AG04450 (cell line): Measurements from ENCODE around the gene SMYD5. TPM values are rescaled to one million over a fixed set of nuclear protein-coding genes. Genes with fewer than 3 reads are reported as not detected.

Source experiments
- CTCF ChIA-PET: fragments of 300-600, 350-600 bp; formaldehyde crosslinking; extraction: SDS; loops from one replicate; lab custom pipeline; 2022; ENCODE audit warnings: antibody characterized with exemption, inconsistent platforms; lab: Charles Lee
- POLR2A ChIA-PET: fragments of 350-600 bp; formaldehyde crosslinking; extraction: SDS; loops from one replicate; lab custom pipeline; 2021; ENCODE audit warnings: antibody characterized with exemption, inconsistent platforms; lab: Yijun Ruan, JAX
- DNase-seq: peaks from one replicate; pipeline ENCODE4 v3.0.0-alpha.2; 2011; ENCODE audit warnings: low read depth, low spot score
- H3K27ac ChIP-seq: one replicate; pipeline ENCODE4 v1.5.1; 2012; ENCODE audit warnings: low read depth, low read length, control low read depth
- H3K27me3 ChIP-seq: one replicate; pipeline ENCODE4 v1.6.0; 2012; ENCODE audit warnings: low read length; ENCODE audit not compliant: control insufficient read depth, insufficient read depth
- H3K4me3 ChIP-seq: 2 replicates; pipeline ENCODE4 v1.5.1; 2011; ENCODE audit warnings: mild to moderate bottlenecking, low read depth, low read length, control low read depth
- H3K9me3 ChIP-seq: 2 replicates; pipeline ENCODE4 v1.5.1; 2012; ENCODE audit warnings: low read length; ENCODE audit not compliant: control insufficient read depth, insufficient read depth
- CTCF ChIP-seq: IDR thresholded peaks from 2 replicates; pipeline ENCODE4 v1.5.1; 2011; ENCODE audit warnings: low read depth, low read length, control low read depth, inconsistent platforms
- polyA plus RNA-seq: library from polyadenylated mRNA; depleted of rRNA; stranded (reverse); fragments of >200 nt; gene quantifications from 2 replicates; pipeline ENCODE4 v1.2.3, GENCODE V29; 2011

Gene SMYD5
- polyA plus RNA-seq, 1 experiment, result 10.4 TPM

GRCh38 chr2:73232403-73233153 is 18.5 kb downstream of the SMYD5 start:
- POLR2A ChIA-PET, result interaction anchor here (0.8 to 2.8 kb wide), 8 partner anchors 11 to 505 kb away, joined by 3 to 14 read pairs (median 5); partner anchors contain the start of genes ALMS1 and TPRKB
- no peaks in the 10 kb centered on the region for H3K27me3 ChIP-seq
- CTCF ChIA-PET, result interaction anchor here (1.1 to 1.6 kb wide), 3 partner anchors 20 to 147 kb away, joined by 3 to 11 read pairs (median 5); no protein-coding TSS in a partner anchor
- no peak overlapping the region for H3K27ac ChIP-seq
- H3K4me3 ChIP-seq, result peak overlapping the region; percentile 77
- DNase-seq, result no peak
- TF ChIP-seq CTCF, result no peak
- H3K9me3 ChIP-seq, result no peaks in the 10 kb centered on the region

DNA sequence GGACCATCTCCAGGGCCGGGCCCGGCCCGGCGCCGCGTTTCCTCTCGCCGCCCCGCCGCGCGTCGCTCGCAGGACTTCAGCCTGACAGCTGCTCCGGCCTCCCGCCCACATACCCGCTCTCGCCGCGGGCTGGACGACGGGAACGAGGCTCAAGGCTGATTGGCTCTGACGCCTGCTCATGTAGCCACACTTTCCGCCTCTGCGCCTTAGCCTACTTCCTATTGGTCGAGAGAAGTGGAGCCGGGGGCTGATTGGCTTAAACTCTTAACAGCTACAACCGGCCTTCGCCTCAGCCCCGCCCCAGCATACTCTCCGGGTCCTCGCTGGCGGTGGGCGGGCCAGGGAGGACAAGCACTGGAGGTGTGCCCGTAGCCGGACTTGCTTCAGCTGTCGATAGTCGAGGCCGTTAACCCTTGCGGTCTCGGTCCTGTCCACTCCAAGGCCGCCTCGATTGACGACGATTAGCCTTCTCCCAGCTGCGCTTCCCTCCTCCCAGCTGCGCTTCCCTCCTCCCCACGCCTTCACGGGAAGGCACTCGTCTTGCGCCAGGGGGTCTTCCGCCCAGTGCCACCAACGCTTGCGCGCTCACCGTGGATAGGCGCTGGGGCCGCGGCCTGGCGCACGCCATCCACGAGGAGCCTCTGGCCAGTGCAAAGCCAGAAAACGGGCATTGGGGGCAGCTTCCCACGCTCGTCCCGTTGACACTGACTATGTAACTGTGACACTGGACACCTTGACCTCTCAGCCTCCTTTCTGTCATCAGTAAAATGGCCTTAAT is 19.3 kb downstream of the SMYD5 start, which contains the start of gene PRADC1:
Gene PRADC1, minus strand, starts transcription at position 86 of the 778 bp plus-strand sequence. Its CDS starts 79 bp downstream, at position 7.
- no peaks in the 10 kb centered on the region for H3K9me3 ChIP-seq
- no peak for TF ChIP-seq CTCF
- peak within 1 kb of the TSS; percentile 94 for H3K4me3 ChIP-seq
- H3K27me3 ChIP-seq, result no peaks in the 10 kb centered on the region
- peak; percentile 99 for DNase-seq
- POLR2A ChIA-PET, result interaction anchor here (0.5 to 2.8 kb wide), 19 partner anchors 9 to 559 kb away, joined by 3 to 14 read pairs (median 4); partner anchors contain the start of genes ALMS1, SFXN5 and TPRKB
- H3K27ac ChIP-seq, result peak within 1 kb of the TSS; percentile 79
- CTCF ChIA-PET, result interaction anchor here (1.1 to 1.6 kb wide), 3 partner anchors 20 to 148 kb away, joined by 3 to 11 read pairs (median 5); no protein-coding TSS in a partner anchor

DNA sequence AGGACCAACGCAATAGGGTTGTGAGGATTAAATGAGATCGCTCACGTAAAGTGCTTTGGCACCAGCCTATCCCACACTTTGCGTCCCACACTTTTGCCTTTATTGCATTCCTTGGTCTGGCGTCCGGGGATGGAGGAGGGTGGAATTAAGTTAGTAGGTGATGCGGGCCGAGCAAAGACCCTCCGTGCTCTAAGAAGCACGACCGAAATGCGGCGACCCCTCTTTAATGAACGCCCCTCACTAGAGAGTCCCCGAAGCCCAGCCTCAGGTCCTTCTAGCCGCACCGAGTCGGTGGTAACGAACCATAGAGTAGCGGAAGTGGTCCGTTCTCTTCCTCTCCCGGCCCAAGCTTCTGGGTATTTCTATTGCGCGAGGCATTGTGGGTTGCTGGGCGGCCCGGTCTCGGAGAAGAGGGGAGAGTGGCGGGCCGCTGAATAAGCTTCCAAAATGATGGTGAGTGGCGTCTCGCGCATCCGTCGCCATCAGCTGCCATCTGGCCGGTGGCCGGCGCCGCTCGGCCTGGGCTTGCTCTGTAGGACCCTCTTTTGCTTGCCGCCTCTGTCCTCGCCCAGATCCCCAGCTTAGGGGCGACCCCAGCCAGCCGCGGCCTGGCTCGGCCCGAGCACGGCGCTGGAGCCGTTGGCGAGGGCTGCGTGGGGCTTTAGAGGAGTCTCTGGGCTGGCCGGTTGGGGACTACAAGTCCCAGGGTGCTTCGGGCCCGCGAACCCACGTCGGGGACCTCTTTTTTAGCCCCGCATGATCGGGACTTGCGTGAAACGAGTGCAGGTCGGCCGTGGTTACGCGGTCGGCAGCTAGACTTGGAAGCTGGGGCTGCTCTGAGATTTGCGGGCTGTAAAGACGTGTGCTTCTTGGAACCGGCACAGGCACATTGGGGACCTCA is 20.1 kb downstream of the SMYD5 start, which contains the start of gene CCT7:
Gene CCT7, plus strand, starts transcription at position 377 of the 901 bp plus-strand sequence. Its CDS starts 71 bp downstream, at position 448.
- peak; percentile 67 for DNase-seq
- POLR2A ChIA-PET, result interaction anchor here (0.5 to 2.8 kb wide), 17 partner anchors 10 to 503 kb away, joined by 3 to 14 read pairs (median 4); partner anchors contain the start of genes ALMS1, SFXN5 and TPRKB

More for the DNA sequence above, 20.1 kb downstream of the SMYD5 start, which contains the start of gene CCT7:
- Histone ChIP-seq H3K27ac (peak within 1 kb of the TSS; percentile 79), H3K9me3 (no peaks in the 10 kb centered on the region), H3K27me3 (no peaks in the 10 kb centered on the region), H3K4me3 (peak within 1 kb of the TSS; percentile 94)
- CTCF ChIA-PET, result interaction anchor here (0.5 to 1.6 kb wide), 3 partner anchors 21 to 57 kb away, joined by 3 to 11 read pairs (median 5); no protein-coding TSS in a partner anchor
- no peak for TF ChIP-seq CTCF
